Stomach (tissue), 4 donors: ENCODE measurements around the gene VPS41.

Source experiments
- CTCF ChIP-seq, 7 experiments: fragments of 450-650 bp in 4 of 7; fragments of 200-600 bp in 3 of 7; sonication (generic) in 3 of 7; IDR thresholded peaks; one replicate each; pipeline ENCODE4 v1.5.1; 2016 to 2019; ENCODE audit warnings: antibody characterized with exemption in 7 of 7, control low read depth in 2 of 7, mild to moderate bottlenecking in 1 of 7
- EP300 ChIP-seq: sonication (generic); formaldehyde crosslinking; IDR thresholded peaks from one replicate; pipeline ENCODE4 v1.6.1; 2017; ENCODE audit warnings: antibody characterized with exemption
- POLR2A ChIP-seq, 4 donors: fragments of 450-650 bp; IDR thresholded peaks; one replicate each; pipeline ENCODE4 v1.6.1; 2016; ENCODE audit warnings: antibody characterized with exemption in 4 of 4, control low read depth in 2 of 4, mild to moderate bottlenecking in 1 of 4, moderate library complexity in 1 of 4
- POLR2AphosphoS5 ChIP-seq, 3 donors: sonication (generic); formaldehyde crosslinking; IDR thresholded peaks; one replicate each; pipeline ENCODE4 v1.6.1; 2016; ENCODE audit warnings: antibody characterized with exemption in 3 of 3

DNA sequence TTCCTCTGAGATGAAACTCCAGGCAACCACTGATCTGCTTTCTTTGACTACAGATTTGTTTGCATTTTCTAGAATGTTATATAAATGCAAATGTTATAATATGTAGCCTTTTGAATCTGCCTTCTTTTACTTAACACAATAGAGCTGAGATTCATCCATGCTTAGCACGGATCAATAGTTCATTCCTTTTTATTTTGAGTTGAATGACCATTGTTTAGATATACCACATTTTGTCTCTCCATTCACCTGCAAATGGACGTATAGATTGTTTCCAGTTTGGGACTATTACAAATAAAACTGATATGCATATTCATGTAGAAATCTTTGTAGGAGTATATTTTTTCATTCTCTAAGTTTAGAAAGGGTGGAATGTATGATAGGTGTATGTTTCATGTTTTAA is 57.7 kb downstream of the VPS41 start:
- TF ChIP-seq POLR2AphosphoS5 (IDR thresholded peaks at IDR 0.05) (no peak), CTCF (IDR thresholded peaks at IDR 0.05) (no peak), POLR2A (IDR thresholded peaks at IDR 0.05) (no peak), EP300 (no peak)
